ENCODE results near the gene THUMPD3.

THUMPD3 gene

GRCh38 chr3:9397332-9397905 is 34.6 kb downstream of the THUMPD3 start, which contains the start of gene SETD5:
Gene SETD5, plus strand, starts transcription at chr3:9397615. Its CDS starts 31,324 bp downstream, at chr3:9428939.
- peak; percentile 99 for DNase-seq (ENCODE audit: low spot score)

DNA sequence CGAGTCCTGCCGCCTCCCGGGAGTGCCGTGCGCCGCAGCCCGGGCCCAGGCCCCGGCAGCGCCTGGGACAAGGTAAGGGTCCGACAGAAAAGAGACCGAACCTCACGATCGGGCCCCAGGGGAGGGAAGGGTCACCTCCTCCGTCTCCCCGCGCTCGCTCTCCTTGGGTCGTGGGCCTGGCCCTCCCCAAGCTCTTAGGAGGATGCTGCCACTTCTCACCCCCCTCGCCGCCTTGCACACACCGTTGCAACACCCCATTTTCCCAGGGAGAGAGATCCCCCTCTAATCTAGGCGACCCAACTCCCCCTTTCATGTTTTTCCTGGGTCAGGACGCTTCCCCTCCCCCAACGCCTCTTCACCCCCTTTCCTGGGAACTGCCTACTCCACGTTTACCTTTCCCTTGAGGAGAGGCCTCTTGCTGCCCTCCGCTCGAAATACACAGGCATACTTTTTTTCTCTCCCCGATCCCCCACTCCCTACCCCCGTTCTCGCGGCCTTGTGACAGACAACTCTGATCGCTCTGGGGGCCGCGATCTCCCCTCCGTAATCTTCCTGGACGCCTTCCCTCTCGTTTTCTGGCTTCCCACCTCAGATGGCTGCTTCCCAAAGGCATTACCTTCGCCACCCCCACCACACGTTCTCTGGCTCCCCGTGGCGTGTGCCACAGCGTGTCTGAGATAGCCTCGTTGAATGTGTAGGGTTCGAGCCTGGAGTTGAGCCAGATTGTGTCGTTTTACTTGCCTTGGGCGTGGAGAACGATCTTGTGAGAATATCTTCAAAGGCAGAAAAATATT is 35.2 kb downstream of the THUMPD3 start:
- DNase-seq (ENCODE audit: low spot score), result no peak

DNA sequence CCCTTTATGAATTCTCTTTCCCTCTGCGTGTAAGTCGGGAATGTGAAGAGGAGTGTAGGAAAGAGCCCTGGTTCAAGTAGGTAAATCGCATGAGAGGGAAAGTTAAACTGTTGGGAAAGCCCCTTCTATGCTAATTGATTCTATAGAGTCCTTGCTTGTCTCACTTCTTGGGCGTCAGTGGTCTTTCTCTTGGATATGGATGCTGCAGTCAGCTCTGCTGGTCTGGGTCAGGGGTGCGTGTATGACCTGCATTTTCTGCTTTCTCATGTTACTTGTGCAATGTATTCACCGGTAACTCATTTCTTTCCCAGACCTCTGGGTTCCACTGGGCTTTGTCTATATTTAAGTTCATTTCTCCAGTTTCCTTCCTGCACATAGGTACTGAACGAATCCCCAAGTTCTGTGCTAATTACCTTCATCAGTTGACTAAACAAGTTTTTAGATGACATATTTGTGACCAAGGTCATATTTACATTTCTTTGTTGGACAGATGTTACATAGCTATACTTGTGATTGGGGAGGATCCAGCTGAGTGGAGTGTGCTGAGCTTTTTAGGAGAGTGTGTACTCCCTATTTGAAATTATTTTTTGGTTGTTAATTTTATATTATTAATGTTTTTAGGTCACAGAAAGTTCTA is 36.0 kb downstream of the THUMPD3 start:
- DNase-seq (ENCODE audit: low spot score), result peak; percentile 54

DNA sequence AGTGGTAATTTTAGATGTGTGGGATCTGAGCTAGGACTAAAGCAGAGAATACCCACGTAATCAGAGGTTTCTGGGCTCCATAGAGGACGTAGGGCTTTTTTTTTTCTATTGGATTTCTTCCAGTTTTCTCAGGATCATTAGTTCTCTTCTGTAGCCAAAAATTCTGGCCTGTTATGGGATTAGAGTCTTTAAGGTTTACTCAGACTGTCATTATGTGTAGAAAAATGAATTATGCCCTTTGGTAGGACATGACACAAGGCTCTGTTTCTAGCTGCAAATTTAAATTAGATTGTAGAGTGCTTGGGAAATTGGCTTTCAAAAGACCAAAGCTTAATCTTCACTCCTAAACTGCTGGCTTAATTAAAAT is 36.5 kb downstream of the THUMPD3 start:
- DNase-seq (ENCODE audit: low spot score), result no peak

GRCh38 chr3:9399746-9400145 is 36.9 kb downstream of the THUMPD3 start:
- peak; percentile 27 for DNase-seq (ENCODE audit: low spot score)

DNA sequence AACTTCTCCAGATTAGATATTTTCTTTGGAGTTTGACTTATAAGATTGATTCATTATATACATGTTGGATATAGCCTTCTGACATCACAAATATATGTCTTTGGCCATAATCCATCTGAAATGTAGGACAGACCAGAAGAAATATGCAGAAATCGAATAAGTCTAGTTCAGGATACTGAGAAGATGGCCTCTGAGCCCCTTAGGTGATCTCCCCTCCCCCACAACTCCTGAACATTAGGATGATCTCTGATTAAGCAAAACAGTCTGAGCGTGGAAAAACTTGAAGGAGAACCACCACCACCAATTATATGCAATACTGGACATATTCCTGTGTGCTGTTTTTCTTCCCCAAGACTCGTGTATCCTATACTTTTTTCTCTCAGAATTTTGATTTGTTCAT is 37.8 kb downstream of the THUMPD3 start:
- DNase-seq (ENCODE audit: low spot score), result no peak

GRCh38 chr3:9401986-9402385 is 39.1 kb downstream of the THUMPD3 start:
- no peak for DNase-seq (ENCODE audit: low spot score)

GRCh38 chr3:9402410-9403228 is 39.8 kb downstream of the THUMPD3 start:
- DNase-seq (ENCODE audit: low spot score), result no peak

DNA sequence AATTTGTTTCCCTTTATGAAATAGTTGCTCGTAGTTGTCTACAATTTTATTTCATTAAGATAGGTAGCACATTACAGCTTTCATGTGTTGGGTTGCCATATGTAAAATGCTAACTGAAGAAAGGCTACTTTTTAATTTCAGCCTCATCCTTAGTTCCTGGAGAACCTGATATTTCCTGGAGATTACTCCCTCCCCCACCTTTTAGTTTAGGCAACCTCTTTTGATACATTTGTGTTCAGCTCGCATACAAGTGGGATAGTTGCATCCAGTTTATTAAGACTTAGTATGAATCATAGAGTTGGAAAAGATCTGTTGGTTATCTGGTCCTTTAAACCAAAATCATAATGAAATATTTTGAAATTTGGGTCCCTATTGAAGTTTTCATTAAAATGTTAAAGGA is 40.6 kb downstream of the THUMPD3 start:
- DNase-seq (ENCODE audit: low spot score), result no peak

DNA sequence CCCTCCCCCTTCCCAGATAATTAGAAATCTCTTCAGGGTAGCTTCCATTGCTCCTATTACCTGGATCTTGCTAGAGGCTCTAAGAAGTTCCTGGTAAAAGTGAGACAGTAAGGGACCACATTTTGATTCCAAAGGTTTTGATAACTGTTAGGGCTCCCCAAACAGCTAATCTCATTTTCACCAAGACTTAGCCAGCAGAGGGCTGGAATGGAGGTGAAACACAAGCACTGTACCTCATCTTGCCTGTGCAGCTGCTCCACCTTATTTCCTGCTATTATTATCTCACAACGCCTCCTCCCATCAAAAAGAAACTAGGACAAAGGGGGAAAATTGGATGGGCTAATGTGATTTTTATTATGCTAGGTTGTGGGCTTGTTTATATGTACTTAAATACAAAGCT is 41.8 kb downstream of the THUMPD3 start:
- DNase-seq (ENCODE audit: low spot score), result no peak

DNA sequence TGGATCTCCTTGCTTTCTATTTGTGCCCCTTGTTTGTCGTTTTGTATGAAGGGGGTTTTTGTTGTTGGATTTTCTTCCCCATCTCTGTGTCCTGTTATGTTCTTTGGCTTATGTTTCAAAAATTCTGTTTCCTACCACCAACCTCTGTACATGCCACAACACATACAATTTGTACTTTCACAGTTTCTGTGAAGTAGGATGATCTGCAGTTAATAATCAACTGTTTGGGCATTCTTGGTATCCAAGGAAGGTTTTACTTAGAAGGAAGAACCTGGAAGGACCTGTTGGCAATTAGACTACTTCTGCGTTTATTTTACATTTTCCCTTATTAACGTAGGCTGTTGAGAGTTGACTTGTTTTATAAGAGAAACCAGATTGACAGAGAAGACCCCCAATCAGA is 42.9 kb downstream of the THUMPD3 start:
- no peak for DNase-seq (ENCODE audit: low spot score)

DNA sequence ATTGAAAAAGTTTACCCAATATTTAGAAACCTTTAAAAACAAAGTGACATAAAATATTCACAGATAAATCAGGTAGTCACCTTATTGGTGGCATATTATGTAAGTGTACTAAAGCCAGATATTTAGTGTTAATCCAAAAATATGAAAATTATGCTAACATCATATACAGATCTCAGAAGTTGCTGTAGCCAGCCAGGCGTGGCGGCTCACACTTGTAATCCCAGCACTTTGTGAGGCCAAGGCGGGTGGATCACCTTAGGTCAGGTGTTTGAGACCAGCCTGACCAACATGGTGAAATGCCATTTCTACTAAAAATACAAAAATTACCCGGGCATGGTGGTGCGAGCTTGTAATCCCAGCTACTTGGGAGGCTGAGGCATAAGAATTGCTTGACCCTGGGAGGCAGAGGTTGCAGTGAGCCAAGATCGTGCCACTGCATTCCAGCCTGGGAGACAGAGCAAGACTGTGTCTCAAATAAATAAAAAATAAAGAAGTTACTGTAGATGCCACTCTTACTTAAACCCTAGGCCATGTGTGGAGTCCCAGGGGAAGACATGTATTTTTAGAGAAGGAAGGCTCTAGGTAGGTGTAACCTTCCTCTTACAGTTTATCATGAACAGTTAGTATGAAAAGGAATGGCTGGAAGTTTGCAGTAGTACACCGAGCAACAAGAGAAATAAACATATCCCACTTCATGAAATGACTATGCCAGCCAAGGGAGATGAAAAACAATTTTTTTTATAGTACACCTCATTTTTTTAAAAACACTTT is 44.2 kb downstream of the THUMPD3 start:
- DNase-seq (ENCODE audit: low spot score), result no peak

DNA sequence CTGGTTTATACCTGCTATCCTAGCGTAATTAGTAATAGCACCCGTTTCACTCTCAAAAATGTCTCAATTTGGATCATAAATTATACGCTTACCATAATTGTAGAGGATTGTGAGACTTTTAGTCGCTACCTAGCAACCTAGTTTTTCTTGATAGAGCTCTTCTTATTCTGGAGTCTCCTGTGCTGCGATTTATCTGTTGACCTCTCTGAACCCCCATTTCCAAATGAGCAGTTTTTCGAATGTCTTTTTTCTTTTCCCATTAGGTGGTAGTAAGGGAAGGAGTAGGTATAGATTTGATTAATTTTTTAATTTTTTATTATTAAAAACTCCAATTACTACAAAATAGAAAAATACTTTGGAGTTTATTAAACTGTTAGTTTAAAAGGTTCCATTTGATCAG is 45.2 kb downstream of the THUMPD3 start:
- no peak for DNase-seq (ENCODE audit: low spot score)

- no peak for DNase-seq (ENCODE audit: low spot score)
These were observed 45.7 kb downstream of the THUMPD3 start for GRCh38 chr3:9408546-9408945.

DNA sequence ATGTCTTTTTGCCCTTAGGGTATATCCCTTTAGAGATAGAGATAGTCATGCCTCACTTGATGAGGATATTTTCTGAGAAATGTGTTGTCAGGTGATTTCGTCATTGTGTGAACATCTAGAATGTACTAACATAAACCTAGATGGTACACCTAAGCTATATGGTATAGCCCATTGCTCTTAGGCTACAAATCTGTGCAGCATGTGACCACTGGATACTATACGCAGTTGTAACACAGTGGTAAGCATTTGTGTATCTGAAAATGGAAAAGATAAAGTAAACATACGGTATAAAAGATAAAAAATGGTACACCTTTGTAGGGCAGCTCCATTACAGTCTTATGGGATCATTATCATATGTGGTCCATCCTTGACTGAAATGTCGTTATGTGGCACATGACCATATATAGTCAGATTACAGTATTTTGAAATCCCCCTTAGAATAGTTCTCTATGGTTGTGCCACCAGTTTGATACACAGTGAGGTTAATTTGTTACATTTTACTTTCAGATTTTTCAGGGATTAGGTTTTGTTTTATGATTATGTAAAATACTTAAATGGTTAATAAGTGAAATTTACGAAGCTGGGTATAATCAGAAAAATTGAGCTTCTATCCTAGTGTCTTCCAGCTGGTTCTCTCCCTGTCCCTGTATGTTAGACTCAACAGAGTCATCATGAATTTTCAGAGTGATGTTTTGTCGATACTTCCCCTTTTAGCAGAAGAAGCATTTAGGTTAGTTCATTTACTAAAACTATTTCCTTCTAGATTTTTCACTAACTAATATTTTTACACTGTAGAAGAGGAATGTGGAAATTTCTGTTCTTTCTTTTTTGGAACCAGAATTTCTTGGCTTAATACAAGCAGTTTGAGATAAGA is 47.4 kb downstream of the THUMPD3 start:
- no peak for DNase-seq (ENCODE audit: low spot score)

- DNase-seq (ENCODE audit: low spot score), result no peak
These were observed 48.4 kb downstream of the THUMPD3 start for GRCh38 chr3:9411302-9411701.

DNA sequence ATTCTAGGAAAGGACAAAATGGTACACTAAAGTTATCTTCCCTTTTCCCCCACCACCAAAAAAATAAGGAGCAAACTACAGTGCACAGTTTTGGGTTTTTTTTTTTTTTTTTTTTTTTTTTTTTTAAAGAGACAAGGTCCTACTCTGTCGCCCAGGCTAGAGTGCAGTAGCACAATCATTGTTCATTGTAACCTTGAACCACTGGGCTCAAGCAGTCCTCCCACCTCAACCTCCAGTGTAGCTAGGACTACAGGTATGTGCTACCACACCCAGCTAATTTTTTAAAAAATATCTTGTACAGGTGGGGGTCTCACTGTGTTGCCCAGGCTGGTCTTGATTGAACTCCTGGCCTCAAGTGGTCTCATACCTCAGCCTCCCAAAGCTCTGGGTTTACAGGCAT is 49.4 kb downstream of the THUMPD3 start:
- DNase-seq (ENCODE audit: low spot score), result no peak

DNA sequence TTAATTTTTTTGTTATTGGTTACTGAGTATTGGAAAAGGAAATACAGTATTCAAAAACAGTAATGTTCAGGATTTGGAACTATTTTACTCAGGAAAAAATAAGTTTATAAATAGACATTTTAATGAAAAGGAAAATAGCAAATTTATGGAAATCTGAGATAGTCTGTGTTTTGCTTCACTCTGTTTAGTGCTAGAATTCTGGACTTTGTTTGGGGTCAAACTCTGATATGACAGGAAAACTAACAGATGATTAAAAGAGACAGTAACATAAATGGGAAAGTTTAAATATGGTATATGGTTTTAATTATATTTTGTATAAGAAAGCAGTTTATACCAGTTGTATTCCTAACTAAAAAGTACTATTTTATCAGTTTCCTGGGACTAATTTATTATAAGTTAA is 52.0 kb downstream of the THUMPD3 start:
- DNase-seq (ENCODE audit: low spot score), result no peak

GRCh38 chr3:9415485-9416138 is 52.8 kb downstream of the THUMPD3 start:
- no peak for DNase-seq (ENCODE audit: low spot score)

DNA sequence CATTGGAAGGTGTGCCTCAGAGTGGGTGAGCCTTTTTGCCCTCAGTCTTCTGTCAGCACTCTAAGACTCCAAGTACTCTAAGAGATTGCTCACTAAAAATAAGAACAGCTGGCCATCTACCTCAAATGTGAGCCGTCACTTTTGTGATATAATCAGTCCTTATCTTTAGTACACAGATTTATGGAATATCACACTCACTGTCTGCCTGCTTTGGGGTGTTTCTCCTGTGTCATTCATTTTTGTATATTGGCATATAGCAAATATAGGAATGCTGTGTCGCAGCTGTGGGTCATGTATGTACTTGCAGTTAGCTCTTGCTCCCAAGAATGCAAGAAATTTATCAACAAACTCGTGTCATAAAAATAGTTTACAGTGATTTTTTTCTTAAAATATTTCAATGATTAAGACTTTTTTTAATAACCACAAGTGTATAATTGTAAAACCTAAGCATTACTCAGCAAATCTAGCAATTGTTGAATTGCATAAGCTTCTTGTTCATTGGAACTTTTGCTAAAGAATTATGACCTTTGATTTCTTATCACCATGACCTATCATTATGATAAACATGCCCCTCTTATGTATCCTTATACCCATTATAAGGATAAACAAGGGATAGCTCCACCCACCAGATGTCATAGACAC is 53.4 kb downstream of the THUMPD3 start:
- no peak for DNase-seq (ENCODE audit: low spot score)

Data from activated CD4-positive, alpha-beta T cell treated with anti-CD3 and anti-CD28 coated beads, Interleukin-2, Interleukin-4, amounts not matched to agents 100 ng/mL and 50 ng/mL, durations not matched to agents 16 hours and 8 hours (primary cell).